Stimulated activated CD8-positive, alpha-beta memory T cell treated with anti-CD3 and anti-CD28 coated beads, Interleukin-15, amount 100 ng/mL, for 48 hours (primary cell): Measurements from ENCODE around the gene POMGNT2.

Source experiments
- DNase-seq, 2 donors: peaks; one replicate each; pipeline ENCODE4 v3.0.0-alpha.2; 2020; ENCODE audit warnings: low read depth in 2 of 2

The POMGNT2 gene

DNA sequence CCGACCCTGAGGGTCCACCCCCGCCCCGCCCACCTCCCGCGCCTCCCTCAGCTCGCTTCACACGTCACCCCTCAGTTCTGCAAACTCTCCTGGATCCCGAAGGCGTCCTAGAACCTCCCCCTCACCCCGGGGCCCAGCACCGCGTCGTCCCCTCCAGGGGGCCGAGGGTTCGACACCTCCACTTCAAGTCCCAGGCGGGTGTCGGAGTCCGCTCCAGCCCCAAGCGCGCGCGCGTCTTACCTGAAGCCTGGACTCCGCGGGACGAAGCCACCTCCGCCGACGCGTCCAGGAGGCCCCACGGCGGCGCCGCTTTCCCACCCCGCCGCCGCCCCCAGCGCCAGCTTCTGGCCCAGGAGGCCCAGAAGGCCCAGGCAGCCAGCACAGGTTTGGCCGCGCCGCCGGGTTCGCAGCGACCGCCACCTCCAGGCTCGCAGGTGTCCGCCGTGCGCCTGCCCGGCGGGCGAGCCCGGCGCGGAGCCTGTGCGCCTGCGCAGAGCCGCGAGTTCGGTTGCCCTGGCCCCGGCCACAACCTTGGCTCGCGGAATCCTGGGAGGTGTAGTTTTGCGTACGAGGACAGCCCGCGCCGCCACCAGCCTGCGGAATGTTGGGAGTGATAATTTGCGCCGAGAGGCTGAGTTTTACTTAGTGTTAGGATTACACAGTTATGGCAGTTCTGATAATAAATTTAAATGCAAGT, at the start of gene POMGNT2:
POMGNT2 (minus strand) TSS at position 484 of the 697 bp plus-strand sequence. CDS start 24,648 bp downstream, outside the sequence.
- peak; percentile 82 to 84 for DNase-seq

DNA sequence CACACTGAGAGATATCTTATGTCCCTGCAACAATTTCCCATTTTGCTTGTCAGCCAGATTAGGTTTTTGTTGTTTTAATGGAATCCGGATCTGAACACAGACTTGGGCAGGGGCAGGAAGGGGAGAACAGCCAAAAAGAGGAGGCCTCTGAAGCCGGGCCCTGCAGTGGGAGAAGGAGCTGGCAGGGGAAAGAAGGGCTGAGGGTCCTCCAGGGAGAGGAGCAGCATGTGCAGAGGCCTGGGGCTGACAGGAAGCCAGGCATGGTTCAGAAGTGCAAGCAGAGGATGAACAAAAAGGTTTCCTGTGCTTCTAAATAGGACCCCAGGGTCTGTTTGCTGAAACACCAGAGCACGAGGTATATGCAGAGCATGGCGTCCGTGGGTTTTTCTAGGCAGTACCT, 49.1 kb upstream of the POMGNT2 start:
- DNase-seq: no peak

DNA sequence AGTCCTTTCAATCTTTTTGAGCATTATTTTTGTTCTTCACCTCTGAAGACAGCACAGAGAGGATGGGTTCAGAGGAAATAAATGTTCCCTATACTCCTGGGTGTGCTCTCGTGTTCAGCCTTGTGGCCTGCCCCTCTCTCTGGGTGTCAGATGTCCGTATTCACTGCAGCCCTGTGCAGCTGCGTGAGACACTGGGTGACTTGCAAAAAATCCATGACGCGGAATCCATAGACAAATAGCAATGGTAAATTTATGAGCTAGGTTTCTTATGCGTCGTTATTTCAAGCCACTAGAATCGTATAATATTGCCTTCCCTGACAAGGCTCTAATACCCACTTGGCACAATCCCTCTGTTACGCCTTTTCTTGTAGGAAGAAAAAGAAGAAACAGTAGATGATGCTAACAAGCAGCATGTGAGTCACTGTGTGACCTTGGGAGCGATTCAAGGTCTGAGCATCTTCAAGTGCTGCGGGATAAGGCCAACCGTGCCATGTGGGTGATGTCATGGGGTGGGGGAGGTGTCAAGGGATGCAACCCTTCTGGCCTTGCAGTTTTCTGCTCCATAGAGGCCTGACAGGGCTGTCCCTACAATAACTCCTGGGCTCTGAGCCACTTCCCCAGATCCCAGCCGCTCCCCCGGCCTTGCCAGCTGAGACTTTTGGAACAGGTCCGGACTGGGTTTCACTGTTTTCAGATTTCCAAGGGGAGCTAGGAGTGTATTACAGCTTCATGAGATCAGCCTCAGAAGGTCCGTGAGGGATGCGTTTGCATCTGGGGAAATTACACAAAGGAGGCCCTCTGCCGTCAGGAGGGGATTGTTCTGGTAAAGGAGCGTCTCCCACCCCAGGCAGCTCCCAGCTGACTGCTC, 47.6 kb upstream of the POMGNT2 start:
- DNase-seq: no peak

DNA sequence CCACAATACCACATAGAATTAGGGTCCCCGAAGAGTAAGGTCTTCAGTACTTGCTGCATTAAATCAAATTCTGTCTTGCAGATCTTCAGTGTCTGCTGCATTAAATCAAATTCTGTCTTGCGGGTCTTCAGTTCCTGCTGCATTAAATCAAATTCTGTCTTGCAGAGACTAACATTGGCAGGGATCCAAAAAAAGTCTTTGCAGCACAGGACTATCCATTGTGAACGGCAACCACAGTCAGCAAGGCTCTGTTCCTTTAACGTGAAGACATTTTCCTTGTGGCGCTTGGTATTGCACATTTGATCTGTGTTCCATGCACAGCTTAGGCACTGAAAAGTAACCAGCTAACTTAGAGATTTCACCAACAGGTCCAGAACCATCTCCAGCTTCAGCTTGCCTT, 46.8 kb upstream of the POMGNT2 start:
- no peak for DNase-seq

GRCh38 chr3:43148033-43148432, 42.2 kb upstream of the POMGNT2 start:
- DNase-seq: no peak

GRCh38 chr3:43146599-43146998, 40.7 kb upstream of the POMGNT2 start:
- no peak for DNase-seq

DNA sequence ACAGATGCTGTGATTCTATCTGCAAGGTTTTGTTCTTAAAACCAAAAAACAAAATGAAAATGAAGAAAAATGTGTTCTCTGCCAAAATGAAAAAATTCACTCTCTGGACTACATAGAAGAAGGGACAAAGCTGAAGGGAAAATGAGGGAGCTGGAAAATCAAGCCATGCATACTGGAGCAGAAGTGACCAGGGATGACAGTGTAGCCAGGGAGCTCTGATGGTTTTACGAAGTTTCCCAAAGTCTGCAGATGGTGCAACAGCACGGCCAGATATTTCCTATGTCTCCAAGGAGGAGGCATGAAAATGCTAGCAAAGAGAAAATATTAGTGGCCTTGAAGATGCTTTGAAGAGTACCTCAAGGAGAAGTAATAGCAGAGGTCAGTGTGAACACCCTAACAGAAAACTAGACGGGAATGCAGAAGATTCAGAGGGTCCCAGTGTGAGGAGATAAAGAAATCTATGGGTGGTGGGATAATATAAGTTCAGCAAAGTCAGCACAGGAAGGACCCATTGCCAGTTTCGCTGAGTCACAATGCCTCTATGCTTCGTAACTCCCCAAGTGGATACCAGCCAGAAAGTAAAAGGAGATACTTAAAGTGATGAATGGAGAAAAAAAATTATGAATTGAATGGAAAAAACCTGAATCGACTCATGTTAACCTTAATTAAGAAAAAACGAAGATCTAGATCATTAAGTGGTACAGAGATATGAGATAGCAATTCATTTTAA, 39.0 kb upstream of the POMGNT2 start:
- no peak for DNase-seq

- no peak for DNase-seq
Measured at GRCh38 chr3:43142472-43142871, 36.6 kb upstream of the POMGNT2 start.

- DNase-seq: no peak
Measured at GRCh38 chr3:43138488-43139231, 32.8 kb upstream of the POMGNT2 start.

DNA sequence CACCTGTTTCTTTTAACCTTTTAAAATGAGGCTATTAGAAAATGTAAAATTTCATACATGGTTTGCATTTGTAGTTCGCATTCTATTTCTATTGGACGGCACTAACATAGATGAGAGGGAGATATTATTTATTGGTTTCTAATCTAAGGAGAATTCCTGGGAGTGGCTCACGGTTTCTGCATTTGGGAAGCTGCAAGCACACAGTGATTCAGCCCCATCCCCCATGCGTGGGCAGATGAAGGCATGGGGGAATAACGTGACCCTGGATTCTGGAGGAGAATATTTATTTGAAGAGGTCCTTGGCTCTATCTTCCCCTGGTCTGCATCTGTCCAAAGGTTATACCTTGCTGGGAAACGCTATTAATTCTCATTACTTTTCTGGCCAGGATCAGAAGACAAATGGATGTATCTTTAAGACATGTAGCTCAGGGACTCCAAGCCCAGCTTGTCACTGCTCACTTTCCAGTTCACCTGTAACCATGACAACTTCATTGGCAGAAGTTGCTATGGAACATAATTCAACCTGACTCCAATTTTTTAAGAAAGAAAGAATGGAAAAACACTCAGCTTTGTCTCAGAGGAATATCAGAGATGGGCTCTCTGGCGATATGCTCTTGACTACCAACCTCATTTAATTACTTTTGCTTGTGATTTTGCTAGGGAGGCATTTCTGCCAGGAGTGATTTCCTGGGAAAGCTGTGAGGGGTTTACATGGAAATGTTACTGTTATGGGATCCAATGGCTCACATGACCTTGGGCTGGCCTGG, 27.2 kb upstream of the POMGNT2 start:
- DNase-seq: no peak

DNA sequence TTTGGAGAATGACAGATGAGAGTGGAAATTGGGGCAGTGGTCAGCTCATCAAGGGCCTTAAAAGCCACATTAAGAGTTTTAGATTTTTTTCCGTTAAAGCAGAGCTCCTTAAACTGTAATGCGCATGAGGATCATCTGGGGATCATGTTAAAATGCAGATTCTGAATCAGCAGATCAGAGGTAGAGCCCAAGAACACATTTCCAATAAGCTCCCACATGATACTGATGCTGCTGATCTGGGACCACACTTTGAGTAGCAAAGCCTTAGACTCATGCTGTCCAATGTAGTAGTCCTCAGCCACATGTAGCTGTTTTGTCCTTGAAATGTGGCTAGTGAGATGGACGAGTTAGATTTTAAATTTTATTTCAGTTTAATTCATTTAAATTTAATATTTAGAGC, 26.3 kb upstream of the POMGNT2 start:
- DNase-seq: no peak

DNA sequence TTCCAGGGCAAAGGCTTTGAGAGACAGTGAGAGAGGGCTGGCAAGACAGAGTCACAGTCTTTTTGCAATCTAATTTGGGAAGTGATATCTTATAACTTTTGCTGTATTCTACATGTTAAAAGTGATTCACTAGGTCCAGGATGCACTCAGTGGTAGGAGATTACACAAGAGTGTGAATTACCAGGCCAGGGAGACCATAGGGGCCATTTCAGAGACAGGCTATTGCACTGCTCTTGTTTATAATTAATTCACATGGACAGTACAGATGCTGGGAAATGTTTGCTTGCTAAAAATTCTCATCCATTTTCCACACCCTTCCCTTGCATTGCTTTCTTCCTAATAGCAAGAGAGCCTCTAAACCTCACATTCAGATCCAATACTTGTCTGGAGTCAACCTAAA, 22.6 kb upstream of the POMGNT2 start:
- DNase-seq: no peak

- DNase-seq: no peak
Measured at GRCh38 chr3:43126536-43126935, 20.7 kb upstream of the POMGNT2 start.

- no peak for DNase-seq
Measured at GRCh38 chr3:43123895-43124294, 18.0 kb upstream of the POMGNT2 start.

- no peak for DNase-seq
Measured at GRCh38 chr3:43120937-43121336, 15.1 kb upstream of the POMGNT2 start.

DNA sequence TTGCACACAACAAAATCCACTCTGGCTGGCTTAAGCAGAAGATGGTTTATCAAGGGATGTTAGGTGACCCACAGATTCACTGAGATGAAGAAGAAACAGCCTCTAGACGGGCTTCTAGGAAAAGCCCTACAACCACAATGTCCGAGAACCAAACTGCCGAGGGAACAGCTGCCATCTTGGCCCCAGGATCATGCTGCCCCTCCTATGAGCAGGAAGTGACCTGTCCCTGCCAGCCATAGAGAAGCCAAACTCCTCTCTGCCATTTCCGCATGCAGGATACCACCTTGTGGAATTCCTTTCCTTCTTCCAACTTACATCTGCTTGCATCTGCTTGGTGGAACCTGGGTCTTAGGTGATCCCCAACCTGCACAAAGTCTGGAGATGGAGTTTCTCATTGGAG, 11.4 kb upstream of the POMGNT2 start:
- no peak for DNase-seq

DNA sequence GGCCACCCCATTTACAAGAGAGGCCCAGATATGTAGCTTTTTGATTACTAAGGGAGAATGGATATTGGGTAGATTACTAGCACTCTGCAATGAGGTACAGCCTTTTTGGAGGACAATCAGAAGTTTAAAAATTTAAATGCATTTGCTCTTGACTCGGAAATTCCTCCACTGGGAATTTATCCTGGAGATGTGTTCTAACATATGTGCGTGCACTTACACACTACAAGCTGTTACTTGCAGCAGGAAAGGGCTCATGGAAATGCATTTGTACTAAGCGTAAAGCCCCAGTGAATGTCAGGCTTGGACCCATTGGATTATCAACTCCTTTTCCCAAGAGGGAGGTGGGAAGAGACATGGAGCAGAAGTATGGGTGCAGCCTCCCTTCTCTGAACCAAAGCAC, 7.8 kb upstream of the POMGNT2 start:
- no peak for DNase-seq

DNA sequence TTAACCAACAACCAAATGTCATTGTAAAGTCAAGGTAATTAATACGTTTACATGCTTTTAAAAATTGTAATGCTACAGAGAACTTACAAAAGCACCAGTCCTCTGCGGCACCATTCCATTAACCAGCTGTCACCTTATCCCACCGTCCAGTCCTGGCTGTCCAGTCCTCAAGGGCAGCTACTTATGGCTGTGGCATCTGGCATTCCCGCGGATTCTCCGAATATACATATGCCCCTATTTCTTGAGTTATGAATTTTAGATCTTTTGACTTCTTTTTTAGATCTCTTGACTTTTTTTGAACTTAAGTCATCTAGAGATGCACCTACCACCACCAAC, 382 bp upstream of the POMGNT2 start:
- no peak for DNase-seq

- no peak for DNase-seq
Measured at GRCh38 chr3:43104660-43105595, 951 bp downstream of the POMGNT2 start.

DNA sequence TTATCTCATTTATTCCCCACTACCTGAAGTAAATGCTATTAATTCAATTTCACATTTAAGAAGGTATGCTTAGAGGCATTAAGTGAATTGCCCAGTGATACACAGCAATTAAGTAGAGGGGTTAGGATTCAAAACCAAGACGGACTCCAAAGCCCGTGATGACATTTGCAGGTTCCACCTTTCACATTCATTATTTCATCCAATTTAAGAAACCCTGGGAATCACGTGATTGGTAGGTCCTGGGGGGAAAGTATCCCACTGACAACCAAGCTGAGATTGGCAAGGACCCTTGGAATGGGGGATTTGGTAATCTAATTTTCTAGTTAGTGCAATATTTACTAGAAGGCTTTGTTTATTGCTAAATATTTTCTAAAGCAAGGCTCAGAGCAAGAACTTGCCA, 1.8 kb downstream of the POMGNT2 start:
- DNase-seq: no peak
